ENCODE data around the gene ETF1. TPM values are rescaled to one million over a fixed set of nuclear protein-coding genes. Genes with fewer than 3 reads are reported as not detected.

Gene ETF1
- total RNA-seq, 6 donors from 2014 or later, result 22.0 to 147 (median 92.4) TPM

GRCh38 chr5:138575194-138576015, 32.4 kb upstream of the ETF1 start, which contains the start of gene HSPA9:
Gene HSPA9, minus strand, starts transcription at chr5:138575401. Its CDS starts 83 bp downstream, at chr5:138575318.
- TF ChIP-seq EP300 (IDR thresholded peaks at IDR 0.05), result peak in 2 of 4 donors; percentile 3 to 52
- TF ChIP-seq CTCF (IDR thresholded peaks at IDR 0.05), result peak in 3 of 6 experiments; percentile 35 to 65 (median 61)
- TF ChIP-seq POLR2A (IDR thresholded peaks at IDR 0.05), result peak; percentile 53 to 95 (median 77)
- TF ChIP-seq POLR2AphosphoS5 (IDR thresholded peaks at IDR 0.05), result peak; percentile 83 to 88
- Histone ChIP-seq H3K27ac (peak within 1 kb of the TSS; percentile 98 to 100 (median 98)), H3K4me1 (peaks cover 15 to 30% (median 17%) of the 10 kb centered on the region in 4 donors), H3K36me3 (peaks cover 19 to 35% (median 29%) of the 10 kb centered on the region in 4 donors), H3K4me3 (peak within 1 kb of the TSS; percentile 85 to 100 (median 94)), H3K9me3 (no peaks in the 10 kb centered on the region), H3K27me3 (no peaks in the 10 kb centered on the region)
- DNase-seq (peak; percentile 97 to 99), ATAC-seq (ENCODE audit: low FRiP score in 2 of 2) (peak; percentile 97 to 99)
- WGBS, 2 donors, result 1% methylated on average over 22 to 73 of the region's 73 CpGs

GRCh38 chr5:138574744-138575193, 31.7 kb upstream of the ETF1 start:
- WGBS, 2 donors, result 0 to 1% methylated on average over 7 to 18 of the region's 18 CpGs
- DNase-seq (no peak), ATAC-seq (ENCODE audit: low FRiP score in 2 of 2) (peak in 1 of 2 donors; percentile 43)
- Histone ChIP-seq H3K36me3 (peaks cover 25 to 41% (median 36%) of the 10 kb centered on the region in 4 donors), H3K27me3 (no peaks in the 10 kb centered on the region), H3K4me1 (peaks cover 15 to 30% (median 17%) of the 10 kb centered on the region in 4 donors), H3K9me3 (no peaks in the 10 kb centered on the region), H3K4me3 (peak overlapping the region; percentile 85 to 100 (median 94)), H3K27ac (peak overlapping the region; percentile 98 to 100 (median 98))
- TF ChIP-seq POLR2A (IDR thresholded peaks at IDR 0.05) (no peak), POLR2AphosphoS5 (IDR thresholded peaks at IDR 0.05) (no peak), CTCF (IDR thresholded peaks at IDR 0.05) (no peak), EP300 (IDR thresholded peaks at IDR 0.05) (no peak)

DNA sequence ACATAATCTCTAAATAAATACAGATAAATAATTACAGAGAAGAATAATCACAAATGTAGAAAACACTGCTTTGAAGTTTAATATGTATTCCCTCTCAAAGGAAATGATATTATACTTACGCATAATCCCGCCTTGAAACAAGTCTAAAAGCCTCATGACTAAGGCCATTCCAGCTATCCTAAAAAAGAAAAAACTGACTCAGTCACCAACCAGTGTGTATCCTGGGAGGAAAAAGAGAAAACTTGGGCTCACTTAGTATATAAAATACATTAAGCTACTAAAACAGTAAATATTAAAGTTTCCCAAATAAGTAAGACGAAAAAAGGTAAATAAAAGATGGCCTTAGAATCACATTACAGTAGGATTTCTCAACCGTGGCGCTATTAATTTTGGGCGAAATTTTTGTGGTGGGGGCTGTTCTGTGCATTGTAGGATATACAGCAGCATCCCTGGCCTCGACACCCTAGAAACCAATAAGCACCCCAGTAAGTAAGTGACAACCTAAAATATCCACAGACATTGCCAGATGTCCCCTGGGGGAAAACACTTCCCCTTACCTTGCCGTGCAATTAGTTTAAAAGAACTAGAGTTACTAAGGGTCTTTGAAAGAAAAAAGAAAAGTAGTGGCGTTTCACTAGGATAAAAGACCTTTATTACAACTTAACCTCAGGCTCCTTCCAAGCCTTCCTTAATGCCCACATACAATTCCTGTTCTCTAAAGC, 31.1 kb upstream of the ETF1 start:
- peaks cover 12 to 26% (median 16%) of the 10 kb centered on the region in 4 donors for H3K4me1 ChIP-seq
- peaks cover 25 to 48% (median 42%) of the 10 kb centered on the region in 4 donors for H3K36me3 ChIP-seq
- peak overlapping the region; percentile 85 to 100 (median 94) for H3K4me3 ChIP-seq
- peak overlapping the region; percentile 98 to 100 (median 98) for H3K27ac ChIP-seq
- H3K9me3 ChIP-seq, result no peaks in the 10 kb centered on the region
- TF ChIP-seq CTCF (IDR thresholded peaks at IDR 0.05) (no peak), POLR2A (IDR thresholded peaks at IDR 0.05) (no peak), POLR2AphosphoS5 (IDR thresholded peaks at IDR 0.05) (no peak), EP300 (IDR thresholded peaks at IDR 0.05) (no peak)
- DNase-seq (no peak), ATAC-seq (ENCODE audit: low FRiP score in 2 of 2) (no peak)
- 39 to 40% methylated on average over 9 of the region's 9 CpGs for WGBS, 2 donors
- H3K27me3 ChIP-seq, result no peaks in the 10 kb centered on the region

DNA sequence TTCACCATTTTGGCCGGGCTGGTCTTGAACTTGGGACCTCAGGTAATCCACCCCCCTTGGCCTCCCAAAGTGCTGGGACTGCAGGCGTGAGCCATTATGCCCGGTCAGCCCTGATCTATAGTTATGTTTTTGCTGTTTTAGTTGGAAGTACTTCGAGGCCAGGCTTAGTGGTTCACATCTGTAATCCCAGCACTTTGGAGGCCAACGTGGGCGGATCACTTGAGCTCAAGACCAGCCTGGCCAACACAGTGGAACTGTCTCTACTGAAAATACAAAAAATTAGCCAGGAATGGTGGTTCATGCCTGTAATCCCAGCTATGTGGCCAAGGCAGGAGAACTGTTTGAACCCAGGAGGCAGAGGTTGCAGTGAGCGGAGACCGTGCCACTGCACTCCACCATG, 30.2 kb upstream of the ETF1 start:
- H3K36me3 ChIP-seq, result peaks cover 29 to 57% (median 48%) of the 10 kb centered on the region in 4 donors

More for the DNA sequence above, 30.2 kb upstream of the ETF1 start:
- ATAC-seq (ENCODE audit: low FRiP score in 2 of 2) (no peak), DNase-seq (no peak)
- H3K4me3 ChIP-seq, result no peak overlapping the region
- no peak for TF ChIP-seq POLR2AphosphoS5 (IDR thresholded peaks at IDR 0.05)
- no peak for TF ChIP-seq POLR2A (IDR thresholded peaks at IDR 0.05)
- no peak for TF ChIP-seq CTCF (IDR thresholded peaks at IDR 0.05)
- peaks cover 12 to 25% (median 16%) of the 10 kb centered on the region in 4 donors for H3K4me1 ChIP-seq
- no peaks in the 10 kb centered on the region for H3K27me3 ChIP-seq
- no peaks in the 10 kb centered on the region for H3K9me3 ChIP-seq
- 83 to 84% methylated on average over 7 to 8 of the region's 8 CpGs for WGBS, 2 donors
- H3K27ac ChIP-seq, result no peak overlapping the region
